H1 (cell line): ENCODE data around the gene CHD9. TPM values are rescaled to one million over a fixed set of nuclear protein-coding genes. Genes with fewer than 3 reads are reported as not detected.

Source experiments
- CTCF ChIA-PET: fragments of 300-600 bp; sonication (Branson Sonifier 250); formaldehyde crosslinking; loops from one replicate; lab custom pipeline; 2021; ENCODE audit not compliant: partially characterized antibody; lab: Charles Lee
- POLR2A ChIA-PET: fragments of 300-600 bp; sonication (Branson Sonifier 250); formaldehyde crosslinking; loops from one replicate; lab custom pipeline; 2021; ENCODE audit warnings: inconsistent platforms; ENCODE audit not compliant: partially characterized antibody; lab: Charles Lee
- DNase-seq, 2 experiments: peaks; one replicate each; pipeline versions ENCODE4 v3.0.0 to v3.0.0-alpha.2; 2010 to 2022; ENCODE audit warnings: low spot score in 2 of 2, low read depth in 1 of 2, mixed read lengths in 1 of 2
- FAIRE-seq: peaks from 2 replicates; lab custom pipeline; 2011; peaks lifted over from hg19 to GRCh38; lab: Jason Lieb, UNC
- H2AFZ ChIP-seq: 2 replicates; pipeline ENCODE4 v1.8.1; 2012; ENCODE audit warnings: low read length, inconsistent platforms
- H2AK5ac ChIP-seq: 2 replicates; pipeline ENCODE4 v1.6.1; 2013; ENCODE audit warnings: low read depth, low read length
- H2BK120ac ChIP-seq: replicated peaks from 2 replicates; pipeline ENCODE3; 2013; ENCODE audit warnings: low read depth, low read length, inconsistent platforms
- H2BK12ac ChIP-seq: 2 replicates; pipeline ENCODE4 v1.6.1; 2013; ENCODE audit warnings: low read depth, low read length
- H2BK15ac ChIP-seq: 2 replicates; pipeline ENCODE4 v1.6.1; 2013; ENCODE audit warnings: low read length
- H2BK20ac ChIP-seq: 2 replicates; pipeline ENCODE4 v1.6.1; 2013; ENCODE audit warnings: low read length
- H2BK5ac ChIP-seq: 2 replicates; pipeline ENCODE4 v1.6.1; 2013; ENCODE audit warnings: low read depth, low read length
- H3K14ac ChIP-seq: 2 replicates; pipeline ENCODE4 v1.6.1; 2013; ENCODE audit warnings: inconsistent platforms; ENCODE audit not compliant: insufficient read length
- H3K18ac ChIP-seq: 2 replicates; pipeline ENCODE4 v1.6.1; 2013; ENCODE audit warnings: low read length; ENCODE audit errors: extremely low read depth
- H3K23ac ChIP-seq: 2 replicates; pipeline ENCODE4 v1.6.1; 2013; ENCODE audit warnings: inconsistent platforms; ENCODE audit not compliant: insufficient read length
- H3K23me2 ChIP-seq: 2 replicates; pipeline ENCODE4 v1.6.1; 2013; ENCODE audit warnings: low read depth, low read length
- H3K27ac ChIP-seq: 2 replicates; pipeline ENCODE4 v1.6.1; 2011; ENCODE audit warnings: low read depth, low read length, inconsistent platforms
- H3K27me3 ChIP-seq, 4 experiments: replicated peaks in 1 of 4; 1 replicate in 1 of 4; 2 replicates in 3 of 4; pipeline versions ENCODE4 v1.6.1 to v1.8.1; 2011 to 2013; ENCODE audit warnings: low read length in 3 of 4, mild to moderate bottlenecking in 3 of 4, inconsistent platforms in 2 of 4, mixed read lengths in 2 of 4, moderate library complexity in 1 of 4; ENCODE audit not compliant: control insufficient read depth in 3 of 4, insufficient read depth in 3 of 4; ENCODE audit errors: extremely low read depth in 1 of 4
- H3K36me3 ChIP-seq, 4 experiments: 2 replicates each; pipeline versions ENCODE4 v1.6.1 to v1.8.1; 2011 to 2013; ENCODE audit warnings: mild to moderate bottlenecking in 4 of 4, low read length in 3 of 4, moderate library complexity in 2 of 4, control low read depth in 1 of 4, inconsistent platforms in 1 of 4; ENCODE audit not compliant: insufficient read depth in 4 of 4, control insufficient read depth in 2 of 4
- H3K4ac ChIP-seq: replicated peaks from 2 replicates; pipeline ENCODE3; 2013; ENCODE audit warnings: low read length, low read depth, mixed read lengths, inconsistent platforms; ENCODE audit not compliant: insufficient read length
- H3K4me1 ChIP-seq, 4 experiments: replicated peaks in 1 of 4; 1 replicate in 1 of 4; 2 replicates in 3 of 4; pipeline versions ENCODE4 v1.6.1 to v1.8.1; 2011 to 2013; ENCODE audit warnings: low read length in 3 of 4, inconsistent platforms in 2 of 4, mixed read lengths in 1 of 4; ENCODE audit not compliant: insufficient read depth in 4 of 4, control insufficient read depth in 3 of 4
- H3K4me2 ChIP-seq, 2 experiments: 2 replicates each; pipeline versions ENCODE4 v1.6.1 to v1.8.1; 2011 to 2013; ENCODE audit warnings: low read depth in 2 of 2, low read length in 2 of 2, control low read depth in 1 of 2, inconsistent platforms in 1 of 2, mild to moderate bottlenecking in 1 of 2; ENCODE audit not compliant: insufficient read depth in 1 of 2
- H3K4me3 ChIP-seq, 4 experiments: fragments of 200-600, 300-600 bp in 1 of 4; sonication (generic), shearing (Covaris generic), sonication (Bioruptor Twin) in 1 of 4; 2 replicates each; pipeline versions ENCODE4 v1.5.1 to v1.8.1; 2011 to 2016; ENCODE audit warnings: low read length in 4 of 4, low read depth in 3 of 4, control low read depth in 2 of 4, inconsistent platforms in 2 of 4, mild to moderate bottlenecking in 2 of 4, mixed read lengths in 1 of 4, moderate library complexity in 1 of 4; ENCODE audit not compliant: insufficient read depth in 2 of 4; ENCODE audit errors: extremely low read depth in 1 of 4
- H3K56ac ChIP-seq: replicated peaks from 2 replicates; pipeline ENCODE3; 2013; ENCODE audit warnings: low read depth, mild to moderate bottlenecking, mixed read lengths, low read length, inconsistent platforms; ENCODE audit not compliant: insufficient read length
- H3K79me1 ChIP-seq: 2 replicates; pipeline ENCODE4 v1.6.1; 2013; ENCODE audit warnings: low read depth, low read length, control low read depth
- H3K79me2 ChIP-seq, 2 experiments: 2 replicates each; pipeline versions ENCODE4 v1.6.1 to v1.8.1; 2012 to 2013; ENCODE audit warnings: low read length in 2 of 2, mild to moderate bottlenecking in 2 of 2, inconsistent platforms in 1 of 2; ENCODE audit not compliant: insufficient read depth in 2 of 2, control insufficient read depth in 1 of 2
- H3K9ac ChIP-seq, 4 experiments: replicated peaks in 1 of 4; 1 replicate in 1 of 4; 2 replicates in 3 of 4; pipeline versions ENCODE4 v1.6.1 to v1.8.1; 2011 to 2013; ENCODE audit warnings: low read depth in 3 of 4, low read length in 3 of 4, control low read depth in 2 of 4, mild to moderate bottlenecking in 2 of 4, moderate library complexity in 2 of 4, inconsistent platforms in 1 of 4; ENCODE audit errors: extremely low read depth in 1 of 4
- H3K9me3 ChIP-seq, 2 experiments: 2 replicates each; pipeline versions ENCODE4 v1.6.1 to v1.8.1; 2012 to 2013; ENCODE audit warnings: mild to moderate bottlenecking in 2 of 2, moderate library complexity in 2 of 2, control low read depth in 1 of 2, inconsistent platforms in 1 of 2, low read depth in 1 of 2, low read length in 1 of 2, mixed read lengths in 1 of 2; ENCODE audit not compliant: insufficient read depth in 2 of 2
- H4K20me1 ChIP-seq, 2 experiments: replicated peaks in 1 of 2; 2 replicates each; pipeline versions ENCODE3 to v1.8.1; 2011 to 2013; ENCODE audit warnings: inconsistent platforms in 2 of 2, low read length in 2 of 2, mild to moderate bottlenecking in 1 of 2; ENCODE audit not compliant: insufficient read depth in 2 of 2, control insufficient read depth in 1 of 2
- H4K5ac ChIP-seq: 2 replicates; pipeline ENCODE4 v1.6.1; 2013; ENCODE audit warnings: low read length, low read depth, mixed read lengths, inconsistent platforms; ENCODE audit not compliant: insufficient read length
- H4K8ac ChIP-seq: 2 replicates; pipeline ENCODE4 v1.8.0; 2013; ENCODE audit warnings: mild to moderate bottlenecking, moderate library complexity, low read length, inconsistent platforms; ENCODE audit not compliant: insufficient read depth; ENCODE audit errors: extremely low read depth
- H4K91ac ChIP-seq: replicated peaks from 2 replicates; pipeline ENCODE3; 2013; ENCODE audit warnings: low read length, mixed read lengths, inconsistent platforms; ENCODE audit not compliant: insufficient read length
- BACH1 ChIP-seq: IDR thresholded peaks from 2 replicates; pipeline ENCODE4 v1.6.1; 2012; ENCODE audit warnings: low read length, improper control_type of control experiment
- FOSL1 ChIP-seq: IDR thresholded peaks from 2 replicates; pipeline ENCODE4 v1.6.1; 2011; ENCODE audit warnings: mild to moderate bottlenecking, low read depth, low read length, moderate library complexity; ENCODE audit not compliant: insufficient read depth
- SRF ChIP-seq: IDR thresholded peaks from 2 replicates; pipeline ENCODE4 v1.6.1; 2011; ENCODE audit warnings: mild to moderate bottlenecking, low read depth, low read length, moderate library complexity
- TEAD4 ChIP-seq: IDR thresholded peaks from 2 replicates; pipeline ENCODE4 v1.6.1; 2012; ENCODE audit warnings: low read depth, low read length, inconsistent platforms, mixed read lengths
- WGBS, 2 experiments: shearing (Covaris generic) in 1 of 2; methylation state at CpG; one replicate each; pipeline versions ENCODE4 v1.1.6 to v1.1.7; 2013 to 2015; ENCODE audit warnings: low lambda C conversion rate in 2 of 2, mixed read lengths in 2 of 2, inconsistent platforms in 1 of 2, low coverage in 1 of 2, missing lambda C conversion rate in 1 of 2; ENCODE audit not compliant: insufficient replicate concordance in 2 of 2, insufficient coverage in 1 of 2, insufficient read length in 1 of 2; ENCODE audit errors: extremely low coverage in 1 of 2, missing lambda C conversion rate in 1 of 2; 5-methylcytosine and 5-hydroxymethylcytosine counted together
- polyA plus RNA-seq, 7 experiments: library from polyadenylated mRNA; depleted of rRNA in 3 of 7; stranded (reverse) in 5 of 7; unstranded in 2 of 7; fragments of >200 nt in 5 of 7; fragments of 200-250 nt in 2 of 7; gene quantifications; 1 replicate in 5 of 7; 2 replicates in 1 of 7; 4 replicates in 1 of 7; pipeline versions ENCODE4 v1.2.1 to v1.2.3, GENCODE V29; 2011 to 2013; ENCODE audit warnings: missing spikeins in 2 of 7, mixed read lengths in 2 of 7
- total RNA-seq: library from RNA; stranded (reverse); fragmentation: NEBNext Ultra II Directional; extraction: Animal tissue kit (Norgen Biotek cat#: 25700); gene quantifications from 2 replicates; pipeline ENCODE4 v1.2.1, GENCODE V29; 2021

Gene CHD9
- total and polyA plus RNA-seq, 2 of the 8 experiments (the other 6 are each of a cell fraction or from before 2014, with no cell fraction given), result 9.9 to 32.4 TPM

DNA sequence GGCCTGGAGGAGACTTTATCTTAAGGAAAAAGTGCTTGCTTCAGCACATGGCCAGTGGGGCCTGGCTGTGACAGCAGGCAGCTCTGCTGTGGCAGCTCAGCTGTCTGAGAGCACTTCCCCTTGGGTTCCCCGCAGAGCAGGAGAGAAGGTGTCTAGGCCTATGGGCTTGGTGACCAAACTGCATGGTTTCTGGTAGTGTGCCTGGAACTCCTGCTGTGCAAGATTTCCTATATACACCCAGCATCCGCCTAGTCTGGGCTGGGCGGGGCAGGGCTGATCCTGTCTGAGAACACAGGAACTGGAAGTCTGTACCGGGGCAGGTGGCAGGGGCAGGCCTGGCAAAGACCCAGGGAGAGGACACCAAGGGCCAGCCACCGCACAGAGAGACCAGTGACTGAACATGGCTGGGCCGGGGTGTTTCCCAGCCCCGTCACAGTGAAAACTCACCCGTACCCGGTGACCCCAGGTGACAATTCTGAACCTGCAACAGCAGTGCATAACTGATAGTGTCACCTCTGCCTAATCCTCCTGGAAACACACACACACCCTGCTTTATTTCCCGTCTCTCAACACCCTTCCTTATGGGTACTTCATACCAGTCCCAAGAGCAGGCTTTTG is 39.3 kb downstream of the CHD9 start:
- ChIA-PET POLR2A (no interaction called here), CTCF (interaction anchor here (3.2 kb wide), 1 partner anchor 38 kb away, joined by 8 read pairs; no protein-coding TSS in a partner anchor)
- FAIRE-seq (no peak), DNase-seq (no peak)
- Histone ChIP-seq H3K27me3 (no peaks in the 10 kb centered on the region; a peak in 1 of 7 replicates), H3K27ac (no peak overlapping the region), H2BK12ac (peak overlapping the region; percentile 62; the same call in 1 of the 2 replicates), H2BK5ac (no peak overlapping the region), H3K18ac (peak overlapping the region; percentile 24; the same call in 1 of the 2 replicates), H3K9ac (no peak overlapping the region), H2AK5ac (peak overlapping the region; percentile 43; the same call in 1 of the 2 replicates), H3K36me3 (no peaks in the 10 kb centered on the region), H3K4me2 (no peak overlapping the region), H3K4ac (no peak overlapping the region), H2BK120ac (no peak overlapping the region), H3K9me3 (no peaks in the 10 kb centered on the region), H3K56ac (no peak overlapping the region), H4K20me1 (no peaks in the 10 kb centered on the region), H3K4me1 (peaks cover 30 to 47% (median 32%) of the 10 kb centered on the region in 4 experiments), H3K79me1 (no peaks in the 10 kb centered on the region; the same call in 1 of the 2 replicates), H3K4me3 (no peak overlapping the region), H2AFZ (no peak overlapping the region), H3K23me2 (no peaks in the 10 kb centered on the region), H4K8ac (peak overlapping the region; percentile 51; the same call in 1 of the 2 replicates), H3K23ac (no peak overlapping the region), H2BK15ac (0 out of 2 replicates have a peak overlapping the region, but pooled peaks have one; percentile 24), H4K5ac (no peak overlapping the region), H2BK20ac (no peak overlapping the region), H3K79me2 (peaks cover 0 to 17% of the 10 kb centered on the region in 2 experiments; a peak in 1 of 4 replicates), H3K14ac (no peak overlapping the region), H4K91ac (peak overlapping the region; percentile 1)
- WGBS, 2 experiments, result 91% methylated on average over 10 of the region's 10 CpGs; no CpG with 5 or more reads in 1 of the 2 experiments
- TF ChIP-seq SRF, result no peak
- TF ChIP-seq TEAD4, result no peak
- no peak for TF ChIP-seq BACH1
- TF ChIP-seq FOSL1, result no peak
